ENCODE measurements around the gene AADACL2. TPM values are rescaled to one million over a fixed set of nuclear protein-coding genes. Genes with fewer than 3 reads are reported as not detected.

Gene AADACL2, protein sequence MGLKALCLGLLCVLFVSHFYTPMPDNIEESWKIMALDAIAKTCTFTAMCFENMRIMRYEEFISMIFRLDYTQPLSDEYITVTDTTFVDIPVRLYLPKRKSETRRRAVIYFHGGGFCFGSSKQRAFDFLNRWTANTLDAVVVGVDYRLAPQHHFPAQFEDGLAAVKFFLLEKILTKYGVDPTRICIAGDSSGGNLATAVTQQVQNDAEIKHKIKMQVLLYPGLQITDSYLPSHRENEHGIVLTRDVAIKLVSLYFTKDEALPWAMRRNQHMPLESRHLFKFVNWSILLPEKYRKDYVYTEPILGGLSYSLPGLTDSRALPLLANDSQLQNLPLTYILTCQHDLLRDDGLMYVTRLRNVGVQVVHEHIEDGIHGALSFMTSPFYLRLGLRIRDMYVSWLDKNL
- total RNA-seq: not detected in 2 replicates

DNA sequence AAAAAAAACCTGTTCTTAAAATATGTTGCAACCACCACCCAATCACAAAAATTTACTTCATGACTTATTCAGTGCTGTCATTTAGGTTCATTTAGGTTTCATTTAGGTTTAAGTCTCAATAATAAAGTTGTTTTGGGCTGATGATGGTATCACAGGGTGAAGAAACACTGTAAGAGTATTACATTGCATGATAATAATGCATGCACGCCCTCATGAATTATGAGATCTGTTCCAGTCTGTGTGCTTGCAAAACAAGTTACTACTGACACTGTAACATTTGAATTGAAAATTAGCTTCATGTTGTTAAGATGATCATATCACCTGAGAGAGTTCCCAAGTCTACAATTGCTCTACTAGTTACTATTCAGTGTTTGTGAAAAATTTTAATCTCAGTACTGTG, at the start of gene AADACL2:
AADACL2 (plus strand) TSS at position 315 of the 400 bp plus-strand sequence. CDS start 109 bp downstream, outside the sequence.
- no peak within 1 kb of the TSS for H3K4me3 ChIP-seq (ENCODE audit: low read depth, low read length)
- no peak for DNase-seq (ENCODE audit: low read depth)
- TF ChIP-seq CTCF (conservative IDR thresholded peaks at IDR 0.05; ENCODE audit: low read depth, low read length): no peak

- DNase-seq (ENCODE audit: low read depth): no peak
- H3K4me3 ChIP-seq (ENCODE audit: low read depth, low read length): no peak overlapping the region
- TF ChIP-seq CTCF (conservative IDR thresholded peaks at IDR 0.05; ENCODE audit: low read depth, low read length): no peak
Observed at GRCh38 chr3:151684094-151684493, 49.6 kb upstream of the AADACL2 start.

GRCh38 chr3:151686257-151686656, 47.5 kb upstream of the AADACL2 start:
- H3K4me3 ChIP-seq (ENCODE audit: low read depth, low read length): no peak overlapping the region
- no peak for TF ChIP-seq CTCF (conservative IDR thresholded peaks at IDR 0.05; ENCODE audit: low read depth, low read length)
- no peak for DNase-seq (ENCODE audit: low read depth)

DNA sequence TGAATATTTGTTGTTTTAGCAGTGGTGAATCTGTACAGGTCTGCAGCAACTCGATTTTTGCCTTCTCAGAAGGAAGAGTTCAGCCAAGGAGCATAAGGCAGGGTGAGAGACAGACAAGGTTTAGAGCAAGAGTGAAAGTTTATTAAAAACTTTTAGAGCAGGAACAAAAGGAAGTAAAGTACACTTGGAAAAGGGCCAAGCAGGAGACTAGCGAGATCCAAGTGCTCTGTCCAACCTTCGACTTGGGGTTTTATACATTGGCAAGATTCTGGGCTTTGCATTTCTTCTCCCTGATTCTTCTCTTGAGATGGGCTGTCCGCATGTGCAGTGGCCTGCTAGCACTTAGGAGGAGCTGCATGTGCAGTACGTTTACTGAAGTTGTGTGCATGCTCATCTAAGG, 46.7 kb upstream of the AADACL2 start:
- no peak for TF ChIP-seq CTCF (conservative IDR thresholded peaks at IDR 0.05; ENCODE audit: low read depth, low read length)
- no peak for DNase-seq (ENCODE audit: low read depth)
- no peak overlapping the region for H3K4me3 ChIP-seq (ENCODE audit: low read depth, low read length)

DNA sequence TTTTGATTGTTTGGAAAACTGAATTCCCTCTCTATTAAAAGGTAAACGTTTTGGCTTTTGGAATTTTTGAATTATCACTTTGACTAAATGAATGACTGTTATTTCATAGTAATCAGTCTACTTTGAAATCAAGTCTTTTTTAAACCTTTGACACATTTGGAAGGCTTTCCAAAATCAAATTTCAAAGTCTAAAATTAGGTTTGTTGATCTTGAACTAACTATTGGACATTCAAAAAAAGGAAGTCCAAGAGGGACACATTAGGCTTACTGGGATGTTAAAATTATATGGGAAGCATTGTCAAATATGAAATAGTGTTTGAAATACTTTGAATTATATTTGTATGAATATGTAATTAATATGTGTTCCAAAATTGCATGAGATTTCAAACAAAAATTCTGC, 45.2 kb upstream of the AADACL2 start:
- no peak overlapping the region for H3K4me3 ChIP-seq (ENCODE audit: low read depth, low read length)
- TF ChIP-seq CTCF (conservative IDR thresholded peaks at IDR 0.05; ENCODE audit: low read depth, low read length): no peak
- DNase-seq (ENCODE audit: low read depth): no peak

DNA sequence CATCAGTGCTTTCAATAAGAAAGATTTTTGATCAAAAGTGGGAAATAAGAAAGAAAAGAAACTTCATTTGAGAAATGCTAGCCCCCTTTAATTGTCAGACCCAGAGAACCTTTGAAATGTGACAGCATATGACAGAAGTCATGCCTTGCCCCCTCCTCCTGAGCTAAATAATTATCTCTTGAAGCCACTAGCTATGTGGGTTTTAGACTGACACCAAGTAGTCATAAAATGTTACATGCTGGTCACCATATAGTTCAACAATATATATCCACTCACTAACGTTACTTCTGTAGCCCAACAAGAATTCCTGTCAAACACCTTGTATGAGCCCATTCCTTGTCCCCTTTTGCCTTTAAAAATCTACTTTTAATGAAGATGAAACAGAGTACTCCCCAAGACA, 43.1 kb upstream of the AADACL2 start:
- H3K4me3 ChIP-seq (ENCODE audit: low read depth, low read length): no peak overlapping the region
- no peak for DNase-seq (ENCODE audit: low read depth)
- no peak for TF ChIP-seq CTCF (conservative IDR thresholded peaks at IDR 0.05; ENCODE audit: low read depth, low read length)

DNA sequence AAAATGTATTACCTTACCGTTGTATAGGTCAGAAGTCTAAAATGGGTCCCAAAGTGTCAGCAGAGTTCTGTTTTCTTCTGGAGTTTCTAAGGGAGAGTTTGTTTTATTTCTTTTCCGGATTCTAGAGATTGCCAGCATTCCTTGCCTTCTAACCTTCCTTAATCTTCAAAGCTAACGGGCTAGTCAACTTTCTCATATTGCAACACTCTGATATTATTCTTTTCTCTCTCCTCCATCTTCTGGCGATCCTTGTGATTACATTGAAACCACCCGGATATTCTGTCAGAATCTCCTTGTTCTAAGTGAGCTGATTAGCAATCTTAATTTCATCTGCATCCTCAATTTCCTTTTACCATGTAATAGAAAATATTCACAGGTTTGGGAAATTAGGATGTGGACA, 36.2 kb upstream of the AADACL2 start:
- H3K4me3 ChIP-seq (ENCODE audit: low read depth, low read length): no peak overlapping the region
- no peak for TF ChIP-seq CTCF (conservative IDR thresholded peaks at IDR 0.05; ENCODE audit: low read depth, low read length)
- no peak for DNase-seq (ENCODE audit: low read depth)
